DOHH2 (cell line): Measurements from ENCODE around the gene ENTPD1.

Experiments used
- H3F3A ChIP-seq: fragments of 200-600 bp; sonication (generic), shearing (Covaris generic); 2 replicates; pipeline ENCODE4 v1.6.0; 2016; ENCODE audit warnings: antibody characterized with exemption, mild to moderate bottlenecking; ENCODE audit not compliant: control insufficient read depth, insufficient read depth
- H3K27ac ChIP-seq: fragments of 200-600 bp; sonication (generic); 2 replicates; pipeline ENCODE4 v1.5.1; 2014; ENCODE audit warnings: low read depth, mild to moderate bottlenecking, low read length, moderate library complexity
- H3K27me3 ChIP-seq: fragments of 200-600 bp; sonication (generic); 2 replicates; pipeline ENCODE4 v1.6.1; 2014; ENCODE audit warnings: mild to moderate bottlenecking, low read length, mixed read lengths; ENCODE audit not compliant: control insufficient read depth
- H3K36me3 ChIP-seq: fragments of 200-600 bp; sonication (generic); 2 replicates; pipeline ENCODE4 v1.6.1; 2014; ENCODE audit warnings: mild to moderate bottlenecking, low read length, moderate library complexity, mixed read lengths; ENCODE audit not compliant: control insufficient read depth
- H3K4me1 ChIP-seq: fragments of 200-600 bp; sonication (generic); 2 replicates; pipeline ENCODE4 v1.6.1; 2014; ENCODE audit warnings: mild to moderate bottlenecking, low read length, mixed read lengths; ENCODE audit not compliant: control insufficient read depth
- H3K4me2 ChIP-seq: fragments of 200-600 bp; sonication (generic); 2 replicates; pipeline ENCODE4 v1.6.0; 2014; ENCODE audit warnings: mild to moderate bottlenecking, low read length, moderate library complexity
- H3K4me3 ChIP-seq: fragments of 200-600 bp; sonication (generic); 2 replicates; pipeline ENCODE4 v1.5.1; 2014; ENCODE audit warnings: mild to moderate bottlenecking, low read length, mixed read lengths
- H3K79me2 ChIP-seq: fragments of 200-600 bp; sonication (generic); 2 replicates; pipeline ENCODE4 v1.6.1; 2014; ENCODE audit warnings: mild to moderate bottlenecking, low read length, mixed read lengths; ENCODE audit not compliant: control insufficient read depth
- H3K9me2 ChIP-seq: fragments of 200-600 bp; sonication (generic); replicated peaks from 2 replicates; pipeline ENCODE4 v1.6.1; 2014; ENCODE audit warnings: mild to moderate bottlenecking, low read length, mixed read lengths; ENCODE audit not compliant: control insufficient read depth
- H3K9me3 ChIP-seq: fragments of 200-600 bp; sonication (generic); 2 replicates; pipeline ENCODE4 v1.6.1; 2014; ENCODE audit warnings: antibody characterized with exemption, low read length, mixed read lengths; ENCODE audit not compliant: control insufficient read depth, insufficient read depth
- H4K20me1 ChIP-seq: fragments of 200-600 bp; sonication (generic); 2 replicates; pipeline ENCODE4 v1.6.0; 2014; ENCODE audit warnings: low read depth, mild to moderate bottlenecking, antibody characterized with exemption, low read length, moderate library complexity; ENCODE audit not compliant: control insufficient read depth, insufficient read depth
- CTCF ChIP-seq: fragments of 200-600 bp; sonication (generic); IDR thresholded peaks from one replicate; pipeline ENCODE4 v1.5.1; 2014; ENCODE audit warnings: antibody characterized with exemption, mild to moderate bottlenecking, low read depth, low read length; ENCODE audit not compliant: poor library complexity, severe bottlenecking
- EZH2phosphoT487 ChIP-seq: fragments of 200-600 bp; sonication (generic); IDR thresholded peaks from 2 replicates; pipeline ENCODE4 v1.6.1; 2017; ENCODE audit warnings: borderline replicate concordance, mild to moderate bottlenecking, antibody characterized with exemption, low read length, moderate library complexity, mixed read lengths

ENTPD1 gene

GRCh38 chr10:95840121-95840520, 84.2 kb downstream of the ENTPD1 start:
- peaks cover 70% of the 10 kb centered on the region for H3K4me1 ChIP-seq
- H3K36me3 ChIP-seq: peaks cover 12% of the 10 kb centered on the region
- H3K9me2 ChIP-seq: no peaks in the 10 kb centered on the region
- no peak for TF ChIP-seq CTCF
- no peak for TF ChIP-seq EZH2phosphoT487
- H3K4me3 ChIP-seq: no peak overlapping the region
- H3F3A ChIP-seq: peaks cover 16% of the 10 kb centered on the region
- H3K27me3 ChIP-seq: no peaks in the 10 kb centered on the region
- H3K9me3 ChIP-seq: no peaks in the 10 kb centered on the region
- peak overlapping the region; percentile 89 for H3K27ac ChIP-seq
- H3K79me2 ChIP-seq: no peaks in the 10 kb centered on the region
- H3K4me2 ChIP-seq: peak overlapping the region; percentile 36
- no peaks in the 10 kb centered on the region for H4K20me1 ChIP-seq

GRCh38 chr10:95840681-95841080, 84.7 kb downstream of the ENTPD1 start:
- H3K36me3 ChIP-seq: peaks cover 12% of the 10 kb centered on the region
- no peaks in the 10 kb centered on the region for H3K27me3 ChIP-seq
- H3K79me2 ChIP-seq: no peaks in the 10 kb centered on the region
- no peaks in the 10 kb centered on the region for H4K20me1 ChIP-seq
- no peak for TF ChIP-seq CTCF
- TF ChIP-seq EZH2phosphoT487: no peak
- peaks cover 16% of the 10 kb centered on the region for H3F3A ChIP-seq
- no peaks in the 10 kb centered on the region for H3K9me3 ChIP-seq
- no peak overlapping the region for H3K4me3 ChIP-seq
- H3K27ac ChIP-seq: no peak overlapping the region
- H3K4me1 ChIP-seq: peaks cover 70% of the 10 kb centered on the region
- H3K4me2 ChIP-seq: peak overlapping the region; percentile 36; the same call in 1 of the 2 replicates
- H3K9me2 ChIP-seq: no peaks in the 10 kb centered on the region

GRCh38 chr10:95841661-95842498, 85.9 kb downstream of the ENTPD1 start:
- Histone ChIP-seq H3K36me3 (peaks cover 7% of the 10 kb centered on the region), H3F3A (peaks cover 16% of the 10 kb centered on the region), H3K4me2 (peak overlapping the region; percentile 71), H3K27me3 (no peaks in the 10 kb centered on the region), H3K4me3 (peak overlapping the region; percentile 56), H3K9me2 (no peaks in the 10 kb centered on the region), H3K79me2 (no peaks in the 10 kb centered on the region), H4K20me1 (no peaks in the 10 kb centered on the region), H3K27ac (peak overlapping the region; percentile 52), H3K9me3 (no peaks in the 10 kb centered on the region), H3K4me1 (peaks cover 58% of the 10 kb centered on the region)
- TF ChIP-seq CTCF: peak; percentile 87
- TF ChIP-seq EZH2phosphoT487: no peak
